Measurements from ENCODE around the gene ACCS.

ACCS gene

GRCh38 chr11:44126304-44126703 lies 60.2 kb downstream of the ACCS start:
- no peak for TF ChIP-seq CTCF (IDR thresholded peaks at IDR 0.05)

GRCh38 chr11:44127130-44127529 lies 61.1 kb downstream of the ACCS start:
- no peak for TF ChIP-seq CTCF (IDR thresholded peaks at IDR 0.05)

- TF ChIP-seq CTCF (IDR thresholded peaks at IDR 0.05), result no peak
Measured at GRCh38 chr11:44128729-44129128, 62.7 kb downstream of the ACCS start.

- no peak for TF ChIP-seq CTCF (IDR thresholded peaks at IDR 0.05)
Measured at GRCh38 chr11:44130751-44131150, 64.7 kb downstream of the ACCS start.

GRCh38 chr11:44133335-44133946 lies 67.4 kb downstream of the ACCS start:
- TF ChIP-seq CTCF (IDR thresholded peaks at IDR 0.05), result peak; percentile 83
